ENCODE measurements around the gene CEL. TPM values are rescaled to one million over a fixed set of nuclear protein-coding genes. Genes with fewer than 3 reads are reported as not detected.

Gene CEL
- polyA plus RNA-seq, 1 donor, result 4.7 TPM

- DNase-seq, result no peak
Measured at GRCh38 chr9:133103987-133104505, 42.3 kb downstream of the CEL start.

- no peak for DNase-seq
Measured at GRCh38 chr9:133104718-133105460, 43.1 kb downstream of the CEL start.

GRCh38 chr9:133105461-133105770 lies 43.6 kb downstream of the CEL start:
- DNase-seq, result no peak

GRCh38 chr9:133106511-133107244 lies 44.9 kb downstream of the CEL start:
- DNase-seq, result no peak

GRCh38 chr9:133107245-133107722 lies 45.5 kb downstream of the CEL start:
- no peak for DNase-seq

GRCh38 chr9:133107961-133108793 lies 46.4 kb downstream of the CEL start:
- no peak for DNase-seq

GRCh38 chr9:133108794-133109641 lies 47.2 kb downstream of the CEL start:
- DNase-seq, result no peak

GRCh38 chr9:133109931-133110650 lies 48.3 kb downstream of the CEL start:
- no peak for DNase-seq

- no peak for DNase-seq
Measured at GRCh38 chr9:133111808-133112662, 50.3 kb downstream of the CEL start.

- no peak for DNase-seq
Measured at GRCh38 chr9:133112663-133113026, 50.9 kb downstream of the CEL start.

GRCh38 chr9:133113163-133113948 lies 51.6 kb downstream of the CEL start:
- no peak for DNase-seq

- no peak for DNase-seq
Measured at GRCh38 chr9:133113949-133114885, 52.4 kb downstream of the CEL start.

GRCh38 chr9:133114886-133115603 lies 53.3 kb downstream of the CEL start:
- no peak for DNase-seq

GRCh38 chr9:133115604-133116345 lies 54.0 kb downstream of the CEL start:
- no peak for DNase-seq

- no peak for DNase-seq
Measured at GRCh38 chr9:133116346-133117231, 54.8 kb downstream of the CEL start.

Data from left kidney (tissue), 2 donors.